Measurements from ENCODE around the gene GJD3. TPM values are rescaled to one million over a fixed set of nuclear protein-coding genes. Genes with fewer than 3 reads are reported as not detected.

The GJD3 gene
- total RNA-seq, 2 experiments from 2014 or later = not detected

DNA sequence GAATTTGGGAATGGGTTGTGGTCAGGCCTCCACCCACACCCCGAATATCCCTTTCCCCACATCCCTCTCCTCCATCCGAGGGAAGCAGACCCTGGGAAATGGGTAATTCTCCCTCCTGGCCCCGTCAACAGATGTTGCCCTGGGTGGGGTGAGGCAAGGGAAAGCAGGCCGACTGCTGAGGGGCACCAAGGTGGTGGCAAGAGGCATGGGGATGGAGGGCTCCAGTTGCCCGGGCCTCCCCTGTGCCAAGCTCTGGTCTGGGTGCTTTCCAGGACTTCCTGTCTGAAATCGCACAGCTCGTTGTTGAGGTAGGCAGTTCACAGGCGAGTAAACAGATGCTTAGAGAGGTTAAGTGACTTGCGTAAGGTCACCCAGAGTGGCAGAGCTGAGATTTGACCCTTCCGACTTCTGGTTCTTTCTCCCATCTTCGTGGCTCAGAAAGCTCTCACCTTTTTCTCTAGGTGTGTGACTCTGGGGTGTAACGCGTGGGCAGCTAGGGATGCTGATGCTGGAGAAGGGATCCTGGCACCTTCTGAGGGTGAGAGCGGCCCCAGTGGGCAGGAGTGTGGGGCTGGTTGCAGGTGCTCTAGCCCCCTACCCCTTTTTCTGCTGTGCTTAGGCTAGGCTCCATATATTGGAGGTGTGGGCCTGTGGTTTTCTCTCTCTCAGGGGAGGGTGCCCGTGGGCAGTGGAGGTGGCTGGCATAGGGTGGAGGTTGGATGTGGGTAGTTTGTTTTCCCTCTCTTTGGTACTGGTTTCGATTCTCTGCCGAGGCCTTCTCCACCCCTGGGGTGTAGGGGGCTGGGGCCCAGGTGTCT, 38.3 kb downstream of the GJD3 start:
- no peaks in the 10 kb centered on the region for H3K79me2 ChIP-seq (ENCODE audit: insufficient read depth, low read depth, low read length)
- CTCF ChIA-PET (ENCODE audit: unreplicated experiment) = interaction anchor here (1.1 kb wide), 1 partner anchor 19 kb away, joined by 3 read pairs; no protein-coding TSS in a partner anchor
- intact Hi-C loops (cut with micrococcal nuclease; ENCODE audit: unreplicated experiment) = no loop called here

DNA sequence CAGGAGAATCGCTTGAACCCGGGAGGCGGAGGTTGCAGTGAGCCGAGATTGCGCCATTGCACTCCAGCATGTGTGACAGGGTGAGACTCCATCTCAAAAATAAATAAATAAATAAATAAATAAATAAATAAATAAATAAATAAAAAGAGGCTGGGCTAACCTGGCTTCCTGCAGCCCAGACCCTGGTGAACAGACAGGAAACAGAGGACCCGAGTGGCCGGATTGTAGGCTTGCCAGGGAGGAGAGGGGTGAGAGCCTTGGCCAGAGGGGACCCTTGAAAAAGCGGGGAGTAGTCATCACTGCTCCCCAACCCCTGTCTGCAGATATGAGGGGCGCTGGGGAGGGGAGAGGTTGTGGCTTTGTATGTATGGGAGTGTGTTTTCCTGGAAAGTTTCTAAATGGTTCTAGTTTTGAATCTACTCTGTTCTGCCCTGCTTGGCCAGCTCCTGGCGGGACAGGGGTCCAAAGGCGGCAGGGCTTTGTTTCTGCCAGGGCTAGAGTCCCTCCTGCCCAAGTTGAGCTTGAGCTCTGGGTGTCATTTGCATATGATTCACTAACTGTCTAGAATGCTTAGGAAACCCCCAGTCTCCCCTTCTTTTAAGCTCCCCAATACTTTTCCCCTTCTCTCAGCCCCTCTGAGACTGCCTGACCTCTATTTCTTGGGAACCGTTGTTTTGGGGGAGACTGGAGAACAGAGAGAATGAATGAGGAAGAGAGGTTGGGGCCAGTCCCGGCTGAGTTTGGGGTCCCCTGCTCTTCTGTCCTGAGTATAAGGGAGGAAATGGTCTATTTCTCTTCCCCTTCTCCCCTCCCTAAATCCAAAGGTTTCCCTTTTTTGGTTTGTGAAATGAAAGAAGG, 39.2 kb downstream of the GJD3 start:
- Histone ChIP-seq H3K27ac (ENCODE audit: low read depth, low read length, poor library complexity, severe bottlenecking) (no peak overlapping the region), H2AFZ (ENCODE audit: low read length) (no peak overlapping the region), H3K36me3 (ENCODE audit: insufficient read depth, low read length) (no peaks in the 10 kb centered on the region), H3K4me3 (ENCODE audit: low read depth, low read length, poor library complexity, severe bottlenecking) (no peak overlapping the region), H3K4me2 (ENCODE audit: low read length) (peak overlapping the region; percentile 50), H4K20me1 (ENCODE audit: insufficient read depth, low read length) (peaks cover 23% of the 10 kb centered on the region), H3K9me2 (ENCODE audit: insufficient read depth, low read length) (no peaks in the 10 kb centered on the region), H3K9me3 (ENCODE audit: low read length) (no peaks in the 10 kb centered on the region), H3K4me1 (ENCODE audit: insufficient read depth, low read length, poor library complexity, severe bottlenecking) (peaks cover 73% of the 10 kb centered on the region), H3K79me2 (ENCODE audit: insufficient read depth, low read depth, low read length) (no peaks in the 10 kb centered on the region)
- CTCF ChIA-PET (ENCODE audit: unreplicated experiment) = interaction anchor here (1.1 kb wide), 1 partner anchor 18 kb away, joined by 3 read pairs; no protein-coding TSS in a partner anchor
- POLR2A ChIA-PET = interaction anchor here (1.6 kb wide), 1 partner anchor 8 kb away, joined by 4 read pairs; no protein-coding TSS in a partner anchor
- no peak for DNase-seq (ENCODE audit: low spot score)
- TF ChIP-seq CTCF (conservative IDR thresholded peaks at IDR 0.05; ENCODE audit: low read length) = no peak
- TF ChIP-seq EZH2phosphoT487 (IDR thresholded peaks at IDR 0.05; ENCODE audit: borderline replicate concordance, low read depth, low read length) = no peak
- intact Hi-C loops (cut with micrococcal nuclease; ENCODE audit: unreplicated experiment) = no loop called here
- no TSS peak for BruUV-seq (replicated peaks)

More for the DNA sequence above, 38.3 kb downstream of the GJD3 start:
- DNase-seq (ENCODE audit: low spot score) = peak; percentile 57
- Histone ChIP-seq H3K4me2 (ENCODE audit: low read length) (peak overlapping the region; percentile 50), H3K9me3 (ENCODE audit: low read length) (no peaks in the 10 kb centered on the region), H3K9me2 (ENCODE audit: insufficient read depth, low read length) (no peaks in the 10 kb centered on the region), H3K4me1 (ENCODE audit: insufficient read depth, low read length, poor library complexity, severe bottlenecking) (peaks cover 74% of the 10 kb centered on the region), H2AFZ (ENCODE audit: low read length) (no peak overlapping the region), H4K20me1 (ENCODE audit: insufficient read depth, low read length) (peaks cover 23% of the 10 kb centered on the region), H3K4me3 (ENCODE audit: low read depth, low read length, poor library complexity, severe bottlenecking) (no peak overlapping the region), H3K27ac (ENCODE audit: low read depth, low read length, poor library complexity, severe bottlenecking) (no peak overlapping the region), H3K36me3 (ENCODE audit: insufficient read depth, low read length) (no peaks in the 10 kb centered on the region)
- POLR2A ChIA-PET = interaction anchor here (0.6 to 1.5 kb wide), 2 partner anchors 38 to 380 kb away, joined by 3 read pairs; partner anchors contain the start of gene CDC6
- TF ChIP-seq CTCF (conservative IDR thresholded peaks at IDR 0.05; ENCODE audit: low read length) = no peak
- no peak for TF ChIP-seq EZH2phosphoT487 (IDR thresholded peaks at IDR 0.05; ENCODE audit: borderline replicate concordance, low read depth, low read length)
- BruUV-seq (replicated peaks) = no TSS peak

Measured in OCI-LY7 (cell line).